SU-DHL-6 (cell line): Measurements from ENCODE around the gene ZNF805.

Experiments
- EZH2phosphoT487 ChIP-seq: fragments of 200-600 bp; sonication (generic), shearing (Covaris generic); conservative IDR thresholded peaks from 2 replicates; pipeline ENCODE4 v1.6.1; 2018; ENCODE audit warnings: mild to moderate bottlenecking, antibody characterized with exemption, low read length, moderate library complexity, mixed read lengths
- TF ChIP-seq, protein P1 (sequence below): fragments of 200-600 bp; sonication (generic); IDR thresholded peaks from one replicate; pipeline ENCODE4 v1.5.1; 2017; ENCODE audit warnings: antibody characterized with exemption, mild to moderate bottlenecking, low read length, moderate library complexity; ENCODE audit not compliant: insufficient read depth, poor library complexity, severe bottlenecking

DNA sequence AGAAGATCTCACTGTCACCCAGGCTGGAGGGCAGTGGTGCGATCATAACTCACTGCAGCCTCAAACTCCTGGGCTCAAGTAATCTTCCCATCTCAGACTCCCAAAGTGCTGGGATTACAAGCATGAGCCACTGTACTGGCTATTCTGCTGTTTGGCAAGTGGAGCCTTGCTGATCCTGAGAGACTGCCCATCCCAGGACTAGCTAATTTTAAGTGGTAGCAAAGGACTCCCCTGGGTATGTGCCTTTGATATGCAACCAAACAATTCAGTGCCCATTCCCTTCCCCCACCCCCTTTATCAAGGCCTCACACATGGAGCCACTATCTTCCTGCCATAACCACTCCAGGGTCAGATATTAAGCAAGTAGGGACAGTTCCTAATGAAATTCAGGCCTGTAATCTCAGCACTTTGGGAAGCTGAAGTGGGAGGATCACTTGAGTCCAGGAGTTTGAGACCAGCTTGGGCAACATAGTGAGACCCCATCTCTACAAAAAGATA is 22.9 kb downstream of the ZNF805 start:
- TF ChIP-seq, protein P1, sequence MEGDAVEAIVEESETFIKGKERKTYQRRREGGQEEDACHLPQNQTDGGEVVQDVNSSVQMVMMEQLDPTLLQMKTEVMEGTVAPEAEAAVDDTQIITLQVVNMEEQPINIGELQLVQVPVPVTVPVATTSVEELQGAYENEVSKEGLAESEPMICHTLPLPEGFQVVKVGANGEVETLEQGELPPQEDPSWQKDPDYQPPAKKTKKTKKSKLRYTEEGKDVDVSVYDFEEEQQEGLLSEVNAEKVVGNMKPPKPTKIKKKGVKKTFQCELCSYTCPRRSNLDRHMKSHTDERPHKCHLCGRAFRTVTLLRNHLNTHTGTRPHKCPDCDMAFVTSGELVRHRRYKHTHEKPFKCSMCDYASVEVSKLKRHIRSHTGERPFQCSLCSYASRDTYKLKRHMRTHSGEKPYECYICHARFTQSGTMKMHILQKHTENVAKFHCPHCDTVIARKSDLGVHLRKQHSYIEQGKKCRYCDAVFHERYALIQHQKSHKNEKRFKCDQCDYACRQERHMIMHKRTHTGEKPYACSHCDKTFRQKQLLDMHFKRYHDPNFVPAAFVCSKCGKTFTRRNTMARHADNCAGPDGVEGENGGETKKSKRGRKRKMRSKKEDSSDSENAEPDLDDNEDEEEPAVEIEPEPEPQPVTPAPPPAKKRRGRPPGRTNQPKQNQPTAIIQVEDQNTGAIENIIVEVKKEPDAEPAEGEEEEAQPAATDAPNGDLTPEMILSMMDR = no peak
- no peak for TF ChIP-seq EZH2phosphoT487
